Pancreas (tissue), 10 donors: Measurements from ENCODE around the gene OPRL1. TPM values are rescaled to one million over a fixed set of nuclear protein-coding genes. Genes with fewer than 3 reads are reported as not detected.

Experiments
- ATAC-seq, 4 donors: fragments of 200-7000 bp; cut with Tn5 transposase; one replicate each; pipeline versions ENCODE4 v1.8.0 to v1.9.1; 2020; ENCODE audit warnings: mild to moderate bottlenecking in 4 of 4, moderate library complexity in 4 of 4
- DNase-seq, 6 donors: peaks; one replicate each; pipeline ENCODE4 v3.0.0-alpha.2; 2020
- FAIRE-seq: peaks from 2 replicates; lab custom pipeline; 2012; peaks lifted over from hg19 to GRCh38; lab: Jason Lieb, UNC
- H3K27ac ChIP-seq, 4 donors: fragments of 200-600 bp; sonication (generic); 1 replicate in 3 of 4; 2 replicates in 1 of 4; pipeline versions ENCODE4 v1.5.0 to v1.8.0; 2020
- H3K27me3 ChIP-seq, 4 donors: fragments of 200-600 bp; one replicate each; pipeline ENCODE4 v1.8.0; 2021
- H3K36me3 ChIP-seq, 3 donors: fragments of 200-600 bp; sonication (generic) in 1 of 3; one replicate each; pipeline versions ENCODE4 v1.5.0 to v1.8.0; 2020 to 2021
- H3K4me1 ChIP-seq, 3 donors: fragments of 200-600 bp; one replicate each; pipeline ENCODE4 v1.8.0; 2021
- H3K4me3 ChIP-seq, 4 donors: fragments of 200-600 bp; sonication (generic) in 2 of 4; one replicate each; pipeline versions ENCODE4 v1.5.0 to v1.8.0; 2020 to 2021
- H3K9me3 ChIP-seq, 4 donors: fragments of 200-600 bp; one replicate each; pipeline ENCODE4 v1.8.0; 2021
- CTCF ChIP-seq, 4 donors: fragments of 200-600 bp; sonication (generic) in 3 of 4; IDR thresholded peaks; one replicate each; pipeline versions ENCODE4 v1.5.0 to v1.8.0; 2021; ENCODE audit warnings: antibody characterized with exemption in 4 of 4
- WGBS, 2 donors: extraction: QIAGEN DNeasy Blood & Tissue Kit; methylation state at CpG; one replicate each; pipeline ENCODE4 v1.1.7; 2013; 5-methylcytosine and 5-hydroxymethylcytosine counted together
- intact Hi-C, 3 donors: fragments of 100-400 bp; cut with DNase I; formaldehyde crosslinking; loops; one replicate each; pipeline versions ENCODE4 v1.11.1 to v1.14.2; 2022
- polyA plus RNA-seq, 2 donors: library from polyadenylated mRNA; stranded (reverse); fragments of 200-250 nt; gene quantifications; one replicate each; pipeline ENCODE4 v1.2.3, GENCODE V29; 2013
- total RNA-seq, 6 donors: library from RNA; stranded (reverse); fragmentation: NEBNext Ultra II Directional in 4 of 6; extraction: Animal tissue kit (Norgen Biotek cat#: 25700) in 4 of 6; gene quantifications; one replicate each; pipeline versions ENCODE4 v1.2.1 to v1.2.4, GENCODE V29; 2021 to 2023
- donor health status: healthy with polysubstance abuse.
- donor health status: DM: no; HTN: no; CAD: no; lungs with moderate emphysema.
- donor health status: DM: no; HTN: no; CAD: no.
- donor health status: control.
- donor health status: control.
- donor health status: Bipolar disorder and iron deficiency.
- donor health status: DM: yes; HTN: yes; CAD: no.
- donor health status: DM: no; HTN: no; CAD: no.
- donor health status: DM: no; HTN: no; CAD: no.
- donor health status: DM: yes; HTN: yes; CAD: no.

Gene OPRL1
- total and polyA plus RNA-seq, 8 donors: 0.25 to 2.2 (median 0.91) TPM

GRCh38 chr20:64042054-64042781, 37.7 kb upstream of the OPRL1 start:
- Histone ChIP-seq H3K27me3 (peaks cover 0 to under 1% (median 0%) of the 10 kb centered on the region in 4 donors), H3K9me3 (no peaks in the 10 kb centered on the region), H3K4me1 (peaks cover 0 to 5% (median 0%) of the 10 kb centered on the region in 3 donors), H3K4me3 (peak overlapping the region; percentile 14 to 49 (median 41)), H3K36me3 (no peaks in the 10 kb centered on the region), H3K27ac (no peak overlapping the region)
- no peak for TF ChIP-seq CTCF (IDR thresholded peaks at IDR 0.05)
- peak in 2 of 6 donors; percentile 30 to 51 for DNase-seq
- intact Hi-C loops: no loop called here
- no peak for FAIRE-seq
- WGBS, 2 donors: 5 to 9% methylated on average over 49 to 55 of the region's 55 CpGs
- ATAC-seq: no peak

- FAIRE-seq: no peak
- Histone ChIP-seq H3K27me3 (peaks cover 0 to 7% (median 3%) of the 10 kb centered on the region in 4 donors), H3K4me3 (no peak overlapping the region), H3K4me1 (peaks cover 0 to 5% (median 0%) of the 10 kb centered on the region in 3 donors), H3K27ac (no peak overlapping the region), H3K36me3 (no peaks in the 10 kb centered on the region), H3K9me3 (no peaks in the 10 kb centered on the region)
- intact Hi-C loops: no loop called here
- no peak for ATAC-seq
- no peak for DNase-seq
- TF ChIP-seq CTCF (IDR thresholded peaks at IDR 0.05): no peak
- 84 to 88% methylated on average over 9 of the region's 9 CpGs for WGBS, 2 donors
Observed at GRCh38 chr20:64043768-64044167, 36.1 kb upstream of the OPRL1 start.

GRCh38 chr20:64044484-64045247, 35.2 kb upstream of the OPRL1 start:
- Histone ChIP-seq H3K27ac (no peak overlapping the region), H3K36me3 (no peaks in the 10 kb centered on the region)
- ATAC-seq: peak in 1 of 4 donors; percentile 9

GRCh38 chr20:64045346-64046011, 34.4 kb upstream of the OPRL1 start:
- H3K9me3 ChIP-seq: no peaks in the 10 kb centered on the region
- H3K4me3 ChIP-seq: no peak overlapping the region
- DNase-seq (no peak), FAIRE-seq (no peak), ATAC-seq (no peak)
- H3K27ac ChIP-seq: no peak overlapping the region
- no peaks in the 10 kb centered on the region for H3K36me3 ChIP-seq
- no peak for TF ChIP-seq CTCF (IDR thresholded peaks at IDR 0.05)
- no peaks in the 10 kb centered on the region for H3K4me1 ChIP-seq
- intact Hi-C loops: no loop called here
- H3K27me3 ChIP-seq: peaks cover 0 to 7% (median 3%) of the 10 kb centered on the region in 4 donors
- 41 to 64% methylated on average over 9 to 11 of the region's 11 CpGs for WGBS, 2 donors

More at GRCh38 chr20:64044484-64045247, 35.2 kb upstream of the OPRL1 start:
- H3K4me1 ChIP-seq: peaks cover 0 to under 1% (median 0%) of the 10 kb centered on the region in 3 donors
- no peak overlapping the region for H3K4me3 ChIP-seq
- WGBS, 2 donors: 65 to 70% methylated on average over 14 of the region's 14 CpGs
- no peak for DNase-seq
- intact Hi-C loops: no loop called here
- H3K9me3 ChIP-seq: no peaks in the 10 kb centered on the region
- FAIRE-seq: no peak
- peaks cover 0 to 7% (median 3%) of the 10 kb centered on the region in 4 donors for H3K27me3 ChIP-seq
- no peak for TF ChIP-seq CTCF (IDR thresholded peaks at IDR 0.05)
